Measurements from ENCODE around the gene UAP1L1. TPM values are rescaled to one million over a fixed set of nuclear protein-coding genes. Genes with fewer than 3 reads are reported as not detected.
A peak's percentile ranks its signal among the peaks of the same experiment; 100 is the strongest.

Gene UAP1L1
- total and polyA plus RNA-seq, 9 of the 15 experiments (the other 6 are each of a cell fraction or from before 2014, with no cell fraction given) = 0.20 to 8.6 (median 3.7) TPM

DNA sequence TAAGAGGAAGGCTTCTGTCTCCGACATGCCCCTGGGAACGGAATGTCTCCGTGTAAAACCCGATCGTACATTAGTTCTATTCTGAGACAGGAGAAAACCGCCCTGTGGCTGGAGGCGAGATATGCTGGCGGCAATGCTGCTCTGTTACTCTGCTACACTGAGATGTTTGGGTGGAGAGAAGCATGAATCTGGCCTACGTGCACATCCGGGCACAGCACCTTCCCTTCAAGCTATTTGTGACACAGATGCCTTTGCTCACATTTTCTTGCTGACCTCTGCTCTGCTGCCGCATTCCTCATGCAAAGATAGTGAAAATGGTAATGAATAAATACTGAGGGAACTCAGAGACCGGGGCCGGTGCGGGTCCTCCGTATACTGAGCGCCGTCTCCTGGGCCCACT is 39.4 kb downstream of the UAP1L1 start:
- Histone ChIP-seq H3K9me1 (ENCODE audit: control insufficient read depth, insufficient read depth, low read length) (no peaks in the 10 kb centered on the region), H3K4me3 (no peak overlapping the region), H3K4me2 (ENCODE audit: insufficient read depth, low read length) (peak overlapping the region; percentile 58), H3K27ac (ENCODE audit: extremely low read depth, low read depth, low read length) (peak overlapping the region; percentile 35; the same call in 1 of the 3 replicates), H3K9me3 (replicated peaks; ENCODE audit: control insufficient read depth, insufficient read depth, low read depth, low read length) (no peaks in the 10 kb centered on the region), H3K79me2 (ENCODE audit: control insufficient read depth, insufficient read depth, low read length) (peaks cover 27% of the 10 kb centered on the region), H3K36me3 (ENCODE audit: control insufficient read depth, insufficient read depth, low read length) (peaks cover 18% of the 10 kb centered on the region; the same call in 2 of the 3 replicates), H2AFZ (ENCODE audit: low read depth, low read length) (peak overlapping the region; percentile 44; the same call in 1 of the 2 replicates), H3K4me1 (replicated peaks in 1 of 2; ENCODE audit: control insufficient read depth in 2 of 2, insufficient read depth in 2 of 2, low read length in 2 of 2) (peaks cover 18 to 54% of the 10 kb centered on the region in 2 experiments), H3K9ac (ENCODE audit: insufficient read depth in 1 of 2, low read depth in 2 of 2, low read length in 2 of 2) (peak overlapping the region in 1 of 2 experiments; percentile 82; a peak in 1 of 4 replicates), H4K20me1 (replicated peaks; ENCODE audit: control insufficient read depth, insufficient read depth, low read length) (no peaks in the 10 kb centered on the region), H3K27me3 (ENCODE audit: control insufficient read depth in 2 of 2, insufficient read depth in 2 of 2, low read length in 2 of 2) (no peaks in the 10 kb centered on the region)
- ChIA-PET POLR2A (interaction anchor here (1.0 kb wide), 1 partner anchor 10 kb away, joined by 3 read pairs; no protein-coding TSS in a partner anchor), CTCF (ENCODE audit: low intra/inter-chr PET ratio) (no interaction called here)
- in situ Hi-C loops (cut with MboI) = no loop called here
- TF ChIP-seq, protein P1, sequence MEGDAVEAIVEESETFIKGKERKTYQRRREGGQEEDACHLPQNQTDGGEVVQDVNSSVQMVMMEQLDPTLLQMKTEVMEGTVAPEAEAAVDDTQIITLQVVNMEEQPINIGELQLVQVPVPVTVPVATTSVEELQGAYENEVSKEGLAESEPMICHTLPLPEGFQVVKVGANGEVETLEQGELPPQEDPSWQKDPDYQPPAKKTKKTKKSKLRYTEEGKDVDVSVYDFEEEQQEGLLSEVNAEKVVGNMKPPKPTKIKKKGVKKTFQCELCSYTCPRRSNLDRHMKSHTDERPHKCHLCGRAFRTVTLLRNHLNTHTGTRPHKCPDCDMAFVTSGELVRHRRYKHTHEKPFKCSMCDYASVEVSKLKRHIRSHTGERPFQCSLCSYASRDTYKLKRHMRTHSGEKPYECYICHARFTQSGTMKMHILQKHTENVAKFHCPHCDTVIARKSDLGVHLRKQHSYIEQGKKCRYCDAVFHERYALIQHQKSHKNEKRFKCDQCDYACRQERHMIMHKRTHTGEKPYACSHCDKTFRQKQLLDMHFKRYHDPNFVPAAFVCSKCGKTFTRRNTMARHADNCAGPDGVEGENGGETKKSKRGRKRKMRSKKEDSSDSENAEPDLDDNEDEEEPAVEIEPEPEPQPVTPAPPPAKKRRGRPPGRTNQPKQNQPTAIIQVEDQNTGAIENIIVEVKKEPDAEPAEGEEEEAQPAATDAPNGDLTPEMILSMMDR (IDR thresholded peaks at IDR 0.05 in 2 of 3, conservative IDR thresholded peaks at IDR 0.05 in 1 of 3; ENCODE audit: insufficient read depth in 2 of 3, low read depth in 1 of 3, low read length in 3 of 3) = 0 out of 6 replicates have a peak, but pooled peaks of 1 of the 3 experiments have one; percentile 2
- TF ChIP-seq KDM5B (IDR thresholded peaks at IDR 0.05; ENCODE audit: insufficient replicate concordance, low read depth, low read length) (peak; percentile 19), PHF21A (IDR thresholded peaks at IDR 0.05; ENCODE audit: borderline replicate concordance, low read depth) (peak; percentile 60; the same call in 1 of the 2 replicates), FOXA3 (CRISPR knock-in tag; conservative IDR thresholded peaks at IDR 0.05 in 1 of 2, IDR thresholded peaks at IDR 0.05 in 1 of 2) (no peak)
- peak in 1 of 4 experiments; percentile 66 for DNase-seq (ENCODE audit: extremely low read depth in 1 of 4, low spot score in 3 of 4)
- WGBS (ENCODE audit: insufficient coverage, low coverage, missing lambda C conversion rate) = 27% methylated on average over 17 of the region's 17 CpGs
- BruUV-seq (replicated peaks) = no TSS peak
- intact Hi-C loops (cut with micrococcal nuclease) = loop anchor here (5.0 kb wide), 1 partner anchor 64 kb away; the partner anchor contains the start of gene ENTPD2
- FAIRE-seq = peak; percentile 37
- no peak for ATAC-seq

Measured in K562 (cell line).